GM18499 (cell line): Measurements from ENCODE around the gene ARHGAP22.

Experiments used
- ATAC-seq: cut with Tn5 transposase; IDR thresholded peaks from one replicate; pipeline ENCODE4 v1.9.1; 2021; ENCODE audit warnings: moderate number of reproducible peaks; ENCODE audit not compliant: insufficient read depth, unreplicated experiment

Gene ARHGAP22

DNA sequence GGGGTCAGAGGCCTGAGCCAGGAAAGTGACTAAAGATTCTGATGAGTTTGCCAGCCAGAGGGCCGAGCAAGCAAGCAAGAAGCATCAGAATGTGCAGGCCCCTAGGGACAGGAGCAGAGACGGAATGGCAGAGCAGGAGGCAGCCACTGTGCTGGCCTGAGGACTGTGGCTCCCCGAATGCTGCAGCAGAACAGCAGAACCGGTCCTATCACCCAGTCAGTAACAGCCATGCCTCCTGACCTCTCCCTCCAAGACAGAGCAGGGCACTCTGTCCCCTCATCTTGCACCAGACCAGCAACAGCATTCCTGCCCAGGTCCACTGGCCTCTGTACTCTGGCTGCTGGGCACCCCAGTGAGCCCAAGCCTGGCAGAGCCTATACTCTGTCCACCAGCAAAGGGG is 85.9 kb downstream of the ARHGAP22 start:
- no peak for ATAC-seq

DNA sequence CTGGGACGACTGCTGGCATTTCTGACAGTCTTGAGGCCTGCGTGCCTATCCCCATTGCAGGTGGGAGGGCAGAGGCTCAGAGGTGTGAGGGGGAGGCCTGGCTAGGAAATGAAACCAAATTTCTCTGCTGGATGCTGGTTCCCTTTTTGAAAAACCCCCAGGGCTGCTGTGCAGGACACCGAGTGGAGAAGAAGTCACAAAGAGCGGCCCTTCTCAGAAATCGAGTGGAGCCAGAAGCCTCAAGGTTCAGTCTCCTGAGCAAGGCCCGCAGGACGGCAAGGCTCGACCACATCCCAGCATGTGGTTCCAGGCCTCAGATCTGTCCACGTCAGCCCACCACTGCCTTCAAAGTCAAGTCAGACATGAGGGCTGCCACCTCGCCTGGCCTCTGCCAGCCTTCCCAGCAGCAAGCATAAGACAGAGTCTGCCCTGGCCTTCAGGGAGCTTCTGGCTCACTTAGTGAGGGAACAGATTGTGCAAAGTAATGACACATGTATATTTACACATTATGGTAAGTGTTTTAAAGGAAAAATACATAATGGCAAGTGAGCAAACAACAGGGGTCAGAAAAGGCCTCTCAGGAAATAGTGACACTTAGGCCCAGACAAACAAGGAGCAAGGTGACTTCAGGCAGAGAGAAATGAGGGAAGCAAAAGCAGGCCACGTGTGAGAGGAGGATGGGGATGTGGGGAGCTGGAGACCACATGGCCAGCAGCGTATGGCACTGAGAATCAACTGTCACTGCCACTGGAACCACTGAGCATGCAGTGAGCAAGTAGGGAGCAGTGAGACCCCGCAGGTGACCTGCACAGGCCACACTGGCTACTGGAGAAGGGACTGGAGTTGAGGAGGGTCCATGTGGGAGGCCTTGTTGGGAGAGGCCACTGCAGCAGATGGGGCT is 86.7 kb downstream of the ARHGAP22 start:
- no peak for ATAC-seq

DNA sequence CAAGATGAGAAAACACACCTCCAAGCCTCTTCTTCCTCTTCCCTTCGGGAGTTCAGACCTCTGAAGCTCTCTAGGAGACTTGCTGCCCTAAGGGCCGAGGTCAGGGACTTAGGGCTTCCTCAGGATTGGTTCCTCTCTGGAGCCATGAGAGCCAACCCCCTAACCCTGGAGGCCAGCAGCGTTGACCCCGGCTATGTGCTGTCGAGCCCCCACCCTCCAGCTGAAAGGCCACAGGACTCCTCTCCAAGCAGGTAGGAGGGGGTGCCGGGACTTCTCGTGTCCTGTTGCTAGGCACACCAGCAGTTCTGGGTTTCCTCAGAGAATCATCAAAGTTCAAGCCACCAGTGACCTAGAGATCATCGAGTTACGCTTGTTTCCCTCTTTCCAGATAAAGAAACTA is 87.4 kb downstream of the ARHGAP22 start:
- no peak for ATAC-seq

DNA sequence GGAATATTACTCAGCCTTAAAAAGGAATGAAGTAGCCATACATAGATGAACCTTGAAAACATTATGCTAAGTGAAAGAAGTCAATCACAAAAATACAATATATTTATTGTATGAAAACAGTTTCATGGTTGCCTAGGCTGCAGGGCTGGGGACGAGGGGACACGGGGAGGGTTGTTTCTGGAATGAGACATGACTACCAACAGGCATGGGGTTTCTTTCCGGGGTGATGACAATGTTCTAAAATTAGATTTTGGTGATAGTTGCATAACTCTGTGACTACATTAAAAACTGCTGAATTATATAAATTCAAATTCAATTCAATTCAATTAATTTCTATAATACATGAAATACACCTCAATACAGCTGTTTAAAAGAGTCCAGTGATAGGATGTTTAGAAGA is 88.0 kb downstream of the ARHGAP22 start:
- ATAC-seq = no peak

DNA sequence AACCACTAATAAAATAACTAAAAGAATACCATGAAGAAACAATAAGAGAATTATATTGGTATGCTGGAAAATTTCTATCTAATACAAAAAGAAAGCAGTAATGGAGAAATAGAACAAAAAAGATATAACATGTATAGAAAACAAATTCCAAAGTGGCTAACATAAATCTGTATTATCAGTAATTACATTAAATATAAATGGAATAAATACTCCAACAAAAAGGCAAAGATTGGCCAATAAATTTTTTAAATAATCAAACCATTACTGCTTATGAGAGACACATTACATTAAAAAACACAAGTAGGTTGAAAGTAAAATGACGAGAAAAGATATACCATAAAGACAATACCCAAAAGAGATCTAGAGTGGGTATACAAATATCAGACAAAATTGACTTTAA is 90.0 kb downstream of the ARHGAP22 start:
- no peak for ATAC-seq

DNA sequence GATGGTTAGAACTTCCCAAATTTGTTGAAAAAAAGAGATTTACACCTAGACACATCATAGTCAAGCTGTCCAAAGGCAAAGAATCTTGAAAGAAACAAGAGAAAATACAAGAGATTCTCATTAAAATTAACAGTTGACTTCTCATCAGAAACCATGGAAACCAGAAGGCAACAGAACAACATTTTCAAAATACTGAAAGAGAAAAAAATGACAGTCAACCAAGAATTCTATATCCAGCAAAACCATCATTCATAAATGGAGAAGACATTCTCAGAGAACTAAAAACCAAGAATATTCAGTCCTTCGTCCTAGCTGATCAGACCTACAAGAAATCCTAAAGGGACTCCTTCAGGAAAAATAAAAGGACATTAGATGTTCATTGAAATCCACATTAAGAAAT is 90.6 kb downstream of the ARHGAP22 start:
- no peak for ATAC-seq

DNA sequence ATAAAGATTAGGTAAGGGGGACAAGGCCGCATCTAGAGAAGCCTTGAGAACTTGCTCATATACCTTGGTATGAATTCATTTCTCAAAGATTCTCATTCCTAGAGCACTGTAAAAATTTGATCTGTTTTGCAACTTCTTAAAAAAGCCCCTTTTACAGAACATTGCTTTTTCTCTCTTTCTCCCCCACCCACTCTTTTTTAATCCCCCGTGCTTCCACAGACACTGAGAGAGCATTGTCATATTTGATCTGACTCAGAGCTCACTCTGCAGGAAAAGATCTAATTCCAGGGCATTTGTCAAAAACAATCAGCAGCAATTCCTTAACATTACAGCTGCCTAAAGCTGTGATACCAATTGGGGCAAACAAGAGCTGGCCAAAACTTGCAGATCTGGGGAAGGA is 92.0 kb downstream of the ARHGAP22 start:
- no peak for ATAC-seq

DNA sequence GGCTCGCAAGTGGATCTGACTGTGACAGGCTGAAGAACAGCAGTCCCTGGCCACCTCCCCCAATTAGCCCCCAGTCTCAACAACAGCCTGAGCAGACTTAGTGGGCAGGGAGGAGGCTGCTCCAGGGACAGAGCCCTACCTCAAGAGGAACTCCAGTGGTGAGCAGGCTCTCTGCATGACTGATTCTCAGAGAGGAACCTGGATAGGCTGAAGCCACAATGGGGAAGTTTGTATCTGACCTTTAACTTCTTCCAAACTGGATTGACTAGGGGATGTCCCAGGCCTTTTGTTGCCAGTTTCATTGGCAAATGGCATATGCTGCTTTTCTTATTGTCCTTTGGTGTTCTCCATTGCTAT is 93.0 kb downstream of the ARHGAP22 start:
- ATAC-seq = no peak

DNA sequence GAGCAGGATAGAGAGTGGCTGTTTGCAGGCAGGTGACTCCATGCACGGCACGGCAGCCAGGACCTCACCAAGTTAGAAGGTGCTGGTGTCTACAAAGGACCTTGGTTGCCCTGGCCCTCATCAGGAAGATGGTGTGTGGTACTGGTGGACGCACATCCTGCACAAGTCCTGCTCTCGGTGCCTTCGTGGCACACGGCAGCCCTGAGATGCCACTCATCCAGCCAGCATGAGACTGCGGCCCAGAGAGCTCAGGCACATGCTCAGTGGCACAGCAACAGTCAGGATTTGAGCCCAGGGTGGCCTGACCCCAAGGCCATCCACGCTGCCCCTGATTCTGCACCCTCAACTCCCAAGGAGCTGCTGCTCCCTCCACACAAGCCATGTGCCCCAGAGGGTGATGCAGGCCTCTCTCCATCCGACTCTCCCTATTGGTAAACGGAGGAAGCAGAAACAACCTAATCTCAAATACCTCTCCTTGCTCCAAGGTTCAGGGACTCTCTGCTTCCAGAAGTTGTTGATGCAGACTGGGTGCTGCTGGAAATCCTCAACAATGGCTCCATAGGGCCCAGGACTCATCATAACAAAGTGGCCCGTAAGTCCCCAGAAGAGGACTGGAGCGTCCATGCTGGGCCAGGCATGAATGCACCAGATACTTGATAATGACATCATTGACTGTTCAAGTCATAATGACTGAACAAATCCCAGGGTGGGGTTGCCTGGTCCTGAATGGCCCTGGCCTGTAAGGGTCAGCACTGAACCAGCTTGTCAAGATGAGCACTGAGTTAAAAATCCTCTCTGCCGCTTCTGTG is 93.6 kb downstream of the ARHGAP22 start:
- no peak for ATAC-seq

DNA sequence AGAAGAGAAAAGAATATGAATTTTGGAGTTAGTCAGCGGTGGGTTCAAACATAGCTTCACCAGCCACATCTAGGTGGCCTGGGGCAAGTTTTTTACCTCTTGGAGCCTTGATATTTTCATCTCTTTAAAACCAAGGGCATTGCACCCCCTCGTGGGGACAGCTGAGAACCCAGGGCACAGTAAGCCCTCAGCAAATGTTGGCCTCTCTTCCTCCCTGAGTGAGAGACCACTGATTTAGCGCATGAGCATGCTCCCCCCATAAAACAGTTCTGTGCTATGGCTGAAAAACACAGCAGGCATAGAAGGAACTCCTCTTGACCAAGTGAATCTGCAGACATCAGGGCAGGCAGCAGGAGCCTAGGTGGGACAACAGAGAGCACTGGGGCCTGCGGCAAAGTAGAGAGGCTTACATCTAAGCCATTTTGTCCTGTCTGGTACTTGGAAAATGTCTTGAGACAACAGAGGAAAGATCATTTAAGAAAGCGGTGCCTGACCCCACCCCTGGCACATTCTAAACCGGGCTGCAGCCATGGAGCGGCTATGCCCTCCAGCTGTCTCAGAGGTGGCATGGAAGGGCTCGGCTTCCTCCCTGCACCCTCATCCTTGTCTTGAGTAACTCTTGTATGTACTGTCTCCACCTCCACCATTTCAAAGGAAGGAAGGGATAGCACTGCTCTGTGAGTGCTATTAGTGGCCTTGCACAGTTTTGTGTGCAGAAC is 94.7 kb downstream of the ARHGAP22 start:
- no peak for ATAC-seq

DNA sequence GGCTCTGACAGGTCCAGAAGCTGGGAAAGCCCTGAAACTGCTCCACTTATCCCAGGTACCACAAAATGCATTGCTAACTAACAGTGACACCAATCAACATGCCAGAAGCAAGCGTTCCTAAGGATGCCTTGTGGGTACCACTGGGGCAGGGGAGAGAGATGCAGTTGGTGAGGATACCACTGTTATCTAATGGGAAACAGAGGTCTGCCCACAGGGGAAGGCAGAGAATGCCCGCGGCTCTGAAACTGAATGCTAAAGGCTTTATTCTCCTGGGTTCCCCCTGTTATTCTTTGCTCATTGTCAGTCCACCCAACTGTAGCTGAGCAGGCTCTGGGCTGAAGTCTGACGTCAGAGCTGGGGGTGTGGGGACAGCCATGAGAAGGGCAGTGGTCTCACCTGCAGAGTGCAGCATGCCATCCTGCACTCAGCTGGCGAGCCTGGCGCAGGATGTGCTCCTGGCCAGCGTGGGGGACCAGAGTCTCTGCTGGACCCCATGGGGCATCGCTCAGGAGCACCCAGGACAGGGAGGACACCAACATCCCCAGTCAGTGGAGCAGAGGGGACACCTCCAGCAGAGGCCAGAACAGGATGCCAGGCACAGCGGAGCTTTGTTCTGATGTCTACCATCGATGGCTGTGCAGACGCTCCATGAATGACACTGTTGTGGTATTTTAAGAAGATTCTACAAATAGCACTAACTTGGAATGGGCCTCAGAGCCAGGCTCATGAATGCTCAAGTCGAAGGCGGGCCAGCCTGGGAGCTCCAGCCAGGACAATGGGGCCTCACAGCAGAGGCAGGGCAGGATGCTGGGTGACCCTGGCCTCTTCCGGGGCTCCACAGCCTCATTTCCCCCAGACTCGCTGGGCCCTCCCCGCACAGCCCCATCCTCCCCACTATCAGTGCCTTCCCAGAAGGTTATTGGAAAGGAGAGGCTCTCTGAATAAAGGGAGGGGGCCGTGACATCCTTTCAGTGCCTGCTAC is 95.8 kb downstream of the ARHGAP22 start:
- ATAC-seq = no peak

DNA sequence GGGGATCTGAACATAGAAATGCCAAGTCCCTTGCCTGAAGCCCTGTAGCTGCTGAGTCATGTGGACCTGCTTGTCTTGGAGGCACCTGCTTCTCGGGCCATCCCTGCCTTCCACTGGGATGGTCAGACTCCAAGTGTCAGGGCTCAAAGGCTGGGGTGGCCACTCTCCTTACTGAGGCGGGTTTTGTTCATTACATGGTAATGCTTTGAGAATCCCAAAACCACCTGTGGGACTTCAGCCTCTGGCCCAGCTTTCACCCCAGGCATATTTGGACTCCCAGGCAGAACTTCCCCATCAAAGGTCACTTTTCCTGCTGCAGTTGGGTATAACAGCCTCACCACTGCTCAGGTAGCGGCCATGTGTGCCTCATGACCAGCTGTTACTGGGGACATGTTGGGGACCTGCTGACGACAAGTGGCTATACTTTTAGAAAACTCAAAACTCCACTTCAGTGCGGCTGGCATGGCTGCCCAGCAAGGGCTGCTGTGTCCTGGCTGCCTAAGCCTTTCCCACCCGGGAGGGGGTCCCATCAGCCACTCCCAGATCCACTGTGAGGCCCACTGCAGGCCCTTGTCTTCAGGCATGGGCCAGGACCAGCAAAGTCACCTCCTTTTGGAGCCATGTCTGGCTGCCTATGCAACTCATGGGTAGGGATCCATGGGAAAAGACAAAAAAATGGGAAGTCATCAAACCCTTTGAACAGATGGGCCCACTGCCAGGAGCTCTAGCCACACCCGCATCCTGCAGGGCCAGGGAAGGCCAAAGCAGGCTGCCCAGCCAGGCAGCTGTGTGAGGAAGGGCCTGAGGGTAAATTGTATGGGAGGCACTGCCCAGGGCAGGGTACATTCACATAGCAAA is 96.7 kb downstream of the ARHGAP22 start:
- ATAC-seq = no peak

DNA sequence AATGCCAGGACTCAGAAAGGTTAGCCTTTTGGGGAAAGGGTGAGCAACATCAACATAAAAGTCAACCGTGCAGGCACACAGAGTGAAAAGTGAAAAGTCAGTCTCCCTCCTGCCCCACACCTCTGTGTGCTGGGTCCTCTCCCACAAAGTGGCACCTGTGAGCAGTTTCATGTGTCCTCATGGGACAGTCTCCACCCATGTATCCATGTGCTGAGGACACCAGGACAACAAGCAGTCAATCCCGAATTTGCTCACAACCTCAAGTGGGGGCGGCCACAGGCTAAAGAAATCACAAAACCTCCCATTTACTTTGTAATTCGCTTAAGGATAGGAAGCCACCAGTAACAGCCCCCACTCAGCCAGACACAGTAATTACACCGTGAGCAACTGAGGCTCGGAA is 97.4 kb downstream of the ARHGAP22 start:
- ATAC-seq = no peak

DNA sequence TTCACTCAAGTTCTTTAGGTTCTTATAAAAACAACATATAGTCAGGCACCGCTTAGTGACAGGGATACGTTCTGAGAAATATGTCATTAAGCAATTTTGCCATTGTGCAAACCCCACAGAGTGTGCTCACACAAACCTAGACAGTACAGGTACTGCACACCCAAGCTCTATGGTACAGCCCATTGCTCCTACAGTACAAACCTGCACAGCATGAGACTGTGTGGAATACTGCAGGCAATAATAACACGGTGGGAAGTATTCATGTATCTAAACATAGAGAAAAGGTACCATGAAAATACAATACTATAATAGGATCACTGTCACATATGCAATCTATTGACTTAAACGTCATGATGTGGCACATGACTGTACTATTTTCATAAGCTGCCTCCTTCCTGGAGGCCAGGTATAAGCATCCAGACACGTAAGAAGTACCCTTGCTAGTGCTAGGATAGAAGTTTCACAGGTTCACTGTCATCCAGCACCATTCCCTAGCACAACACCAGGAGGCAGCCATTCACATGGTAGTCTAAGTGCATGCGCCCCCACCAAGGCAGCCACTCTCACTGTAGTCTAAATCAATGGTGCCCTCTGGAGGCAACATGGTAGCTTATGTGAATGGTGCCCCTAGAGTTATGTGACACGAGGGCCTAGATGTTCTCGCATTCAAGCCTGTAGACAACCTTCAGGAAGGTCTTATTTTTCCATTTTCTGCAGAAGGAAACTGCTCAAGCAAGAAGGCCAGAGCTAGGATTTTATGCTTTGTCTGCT is 98.5 kb downstream of the ARHGAP22 start:
- ATAC-seq = no peak

DNA sequence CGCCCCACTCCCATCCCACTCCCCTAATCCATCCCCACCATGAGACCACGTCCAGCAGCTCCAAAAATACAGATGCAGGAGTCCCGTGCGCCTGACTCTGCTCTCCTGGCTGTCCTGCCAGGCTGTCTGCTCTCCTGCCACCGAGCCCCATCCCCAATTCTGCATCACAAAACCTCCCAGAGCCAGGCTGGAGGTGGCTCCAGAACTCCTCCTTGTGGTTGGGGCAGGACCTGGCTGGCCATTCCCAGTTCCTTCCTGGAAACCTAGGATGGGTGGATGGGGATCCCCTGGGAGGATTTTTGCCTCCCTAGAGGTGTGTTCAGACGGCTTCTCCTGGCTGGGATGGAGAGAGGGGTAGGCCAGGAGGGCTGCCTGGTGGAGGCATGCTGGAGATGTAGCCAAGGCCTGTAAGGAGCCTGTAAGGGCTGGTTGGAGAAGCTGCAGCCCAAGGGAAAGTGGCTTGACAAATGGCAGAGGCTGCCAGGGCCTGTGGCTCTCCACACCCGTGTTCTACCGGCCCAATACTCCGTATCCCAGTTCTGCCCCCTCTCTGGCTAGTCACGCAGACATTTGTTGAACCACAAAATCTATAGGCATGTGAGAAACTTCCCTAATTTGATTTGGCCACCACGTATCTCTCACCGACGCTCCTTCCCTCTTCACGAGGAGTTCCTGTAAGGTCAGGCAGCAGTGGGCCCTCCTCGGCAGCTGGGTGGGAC is 99.3 kb downstream of the ARHGAP22 start:
- ATAC-seq = no peak

DNA sequence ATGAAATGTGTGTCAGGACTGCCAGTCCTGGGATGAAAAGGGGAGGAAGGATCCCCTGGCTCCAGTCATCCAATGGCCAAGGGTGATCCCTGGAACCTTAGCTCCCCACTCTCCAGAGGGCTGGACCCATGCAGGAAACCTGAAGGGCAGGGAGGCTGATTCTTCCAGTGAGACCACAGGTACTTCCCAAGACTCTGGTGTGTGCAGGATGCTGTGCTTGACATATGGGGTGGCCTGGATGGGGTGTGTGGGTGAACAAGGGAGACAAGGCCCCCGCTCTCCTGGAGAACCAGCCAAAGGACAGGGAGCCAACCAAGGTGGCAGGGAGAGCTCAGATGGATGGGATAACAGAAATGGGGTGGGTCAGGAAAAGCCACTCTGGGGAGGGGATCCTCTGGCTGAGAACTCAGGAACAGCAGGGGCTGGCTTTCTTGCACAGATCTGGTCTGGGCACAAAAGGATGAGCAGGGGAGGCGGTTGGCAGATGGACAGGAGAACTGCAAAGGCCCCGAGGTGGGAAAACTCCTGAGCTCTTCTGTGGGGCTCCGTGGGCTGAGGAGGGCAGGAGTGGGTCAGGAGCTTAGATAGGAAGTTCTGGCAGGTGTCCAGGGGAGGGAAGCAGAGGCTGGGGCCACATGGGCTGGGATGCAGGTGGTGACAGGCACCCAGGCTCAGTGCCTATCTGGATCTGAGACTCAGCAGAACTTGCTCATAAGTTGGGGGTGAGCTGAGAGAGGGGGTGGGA is 100.6 kb downstream of the ARHGAP22 start:
- no peak for ATAC-seq
